ENCODE measurements around the gene APOC4.

GRCh38 chr19:44968118-44968517 is 26.1 kb downstream of the APOC4 start:
- TF ChIP-seq POLR2A (IDR thresholded peaks at IDR 0.05) = no peak
- TF ChIP-seq, protein P1, sequence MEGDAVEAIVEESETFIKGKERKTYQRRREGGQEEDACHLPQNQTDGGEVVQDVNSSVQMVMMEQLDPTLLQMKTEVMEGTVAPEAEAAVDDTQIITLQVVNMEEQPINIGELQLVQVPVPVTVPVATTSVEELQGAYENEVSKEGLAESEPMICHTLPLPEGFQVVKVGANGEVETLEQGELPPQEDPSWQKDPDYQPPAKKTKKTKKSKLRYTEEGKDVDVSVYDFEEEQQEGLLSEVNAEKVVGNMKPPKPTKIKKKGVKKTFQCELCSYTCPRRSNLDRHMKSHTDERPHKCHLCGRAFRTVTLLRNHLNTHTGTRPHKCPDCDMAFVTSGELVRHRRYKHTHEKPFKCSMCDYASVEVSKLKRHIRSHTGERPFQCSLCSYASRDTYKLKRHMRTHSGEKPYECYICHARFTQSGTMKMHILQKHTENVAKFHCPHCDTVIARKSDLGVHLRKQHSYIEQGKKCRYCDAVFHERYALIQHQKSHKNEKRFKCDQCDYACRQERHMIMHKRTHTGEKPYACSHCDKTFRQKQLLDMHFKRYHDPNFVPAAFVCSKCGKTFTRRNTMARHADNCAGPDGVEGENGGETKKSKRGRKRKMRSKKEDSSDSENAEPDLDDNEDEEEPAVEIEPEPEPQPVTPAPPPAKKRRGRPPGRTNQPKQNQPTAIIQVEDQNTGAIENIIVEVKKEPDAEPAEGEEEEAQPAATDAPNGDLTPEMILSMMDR (IDR thresholded peaks at IDR 0.05) = no peak
